ENCODE measurements around the gene ZNF629. TPM values are rescaled to one million over a fixed set of nuclear protein-coding genes. Genes with fewer than 3 reads are reported as not detected.

The ZNF629 gene
- total and polyA plus RNA-seq, 2 of the 4 experiments (the other 2 are of a cell fraction) = 7.3 to 9.1 TPM

GRCh38 chr16:30773826-30774225 lies 13.2 kb downstream of the ZNF629 start:
- H2BK15ac ChIP-seq (ENCODE audit: low read depth, low read length) = no peak overlapping the region
- H3K18ac ChIP-seq (ENCODE audit: low read depth, low read length) = no peak overlapping the region
- no peak overlapping the region for H2AK9ac ChIP-seq (replicated peaks; ENCODE audit: low read depth, low read length, poor library complexity)
- dilution Hi-C loops (cut with HindIII; ENCODE audit: low sequenced_read_pairs, unreplicated experiment) = no loop called here
- no peaks in the 10 kb centered on the region for H3K9me3 ChIP-seq (ENCODE audit: control insufficient read depth, insufficient read depth, low read length)
- H3K4me2 ChIP-seq (ENCODE audit: low read depth, low read length) = no peak overlapping the region
- no peak overlapping the region for H2BK5ac ChIP-seq (ENCODE audit: low read depth, low read length, poor library complexity, severe bottlenecking)
- no TSS peak for BruUV-seq (replicated peaks)
- no peak overlapping the region for H3K4ac ChIP-seq (ENCODE audit: low read depth, low read length)
- peaks cover 19 to 77% of the 10 kb centered on the region in 2 experiments for H3K79me1 ChIP-seq (ENCODE audit: low read depth in 1 of 2, low read length in 2 of 2)
- H4K8ac ChIP-seq (ENCODE audit: low read depth in 2 of 2, low read length in 2 of 2) = no peak overlapping the region
- no peak overlapping the region for H3K27ac ChIP-seq (ENCODE audit: insufficient read depth, low read length)
- 92% methylated on average over 8 of the region's 14 CpGs; no CpG with 5 or more reads in 1 of the 2 experiments for WGBS, 2 experiments (ENCODE audit: extremely low coverage in 2 of 2, insufficient read length in 1 of 2)
- no peak overlapping the region for H4K91ac ChIP-seq (ENCODE audit: insufficient read depth, low read depth, low read length)
- peaks cover 12% of the 10 kb centered on the region for H3K4me1 ChIP-seq (ENCODE audit: control insufficient read depth, insufficient read depth, low read length)
- no peak overlapping the region for H2BK20ac ChIP-seq (ENCODE audit: low read depth, low read length)
- in situ Hi-C loops (cut with MboI; ENCODE audit: low sequenced_read_pairs) = no loop called here
- TF ChIP-seq MAZ (IDR thresholded peaks at IDR 0.05; ENCODE audit: borderline replicate concordance, low read depth, low read length) = no peak
- TF ChIP-seq USF2 (IDR thresholded peaks at IDR 0.05; ENCODE audit: low read depth, low read length) = no peak
- TF ChIP-seq SMC3 (IDR thresholded peaks at IDR 0.05; ENCODE audit: low read depth, low read length) = no peak
- TF ChIP-seq CHD1 (IDR thresholded peaks at IDR 0.05; ENCODE audit: low read depth, low read length) = no peak
- TF ChIP-seq RFX5 (IDR thresholded peaks at IDR 0.05; ENCODE audit: low read depth, low read length) = no peak
- TF ChIP-seq ELK1 (IDR thresholded peaks at IDR 0.05; ENCODE audit: borderline replicate concordance, low read depth, low read length) = no peak
- no peak for TF ChIP-seq CTCF (conservative IDR thresholded peaks at IDR 0.05; ENCODE audit: low read depth, low read length)
- TF ChIP-seq RAD21 (IDR thresholded peaks at IDR 0.05; ENCODE audit: low read length) = no peak
- no peak for TF ChIP-seq FOS (IDR thresholded peaks at IDR 0.05; ENCODE audit: low read depth, low read length)
- no peak for TF ChIP-seq POLR2A (IDR thresholded peaks at IDR 0.05; ENCODE audit: low read depth, low read length)
- no peak for TF ChIP-seq RCOR1 (IDR thresholded peaks at IDR 0.05; ENCODE audit: insufficient replicate concordance, low read length)
- no peak for TF ChIP-seq NFE2L2 (IDR thresholded peaks at IDR 0.05; ENCODE audit: low read depth, low read length)
- no peak for TF ChIP-seq MAFK (IDR thresholded peaks at IDR 0.05; ENCODE audit: low read depth, low read length)
- no peak for TF ChIP-seq CEBPB (IDR thresholded peaks at IDR 0.05; ENCODE audit: low read depth, low read length)
- TF ChIP-seq MXI1 (IDR thresholded peaks at IDR 0.05; ENCODE audit: borderline replicate concordance, low read depth, low read length) = no peak
- no peak for TF ChIP-seq BHLHE40 (IDR thresholded peaks at IDR 0.05; ENCODE audit: low read depth, low read length)
- no peaks in the 10 kb centered on the region for H3K27me3 ChIP-seq (ENCODE audit: control insufficient read depth, insufficient read depth, low read length)
- no peak overlapping the region for H3K56ac ChIP-seq (ENCODE audit: extremely low read depth, insufficient read depth, low read length)
- H3K4me3 ChIP-seq (ENCODE audit: insufficient read depth, low read depth, low read length) = no peak overlapping the region
- no peak overlapping the region for H2BK120ac ChIP-seq (ENCODE audit: low read depth, low read length)
- H2AFZ ChIP-seq (replicated peaks; ENCODE audit: low read length, poor library complexity) = no peak overlapping the region
- no peak overlapping the region for H4K5ac ChIP-seq (ENCODE audit: low read depth, low read length)
- peaks cover 3% of the 10 kb centered on the region; the same call in 1 of the 2 replicates for H4K20me1 ChIP-seq (ENCODE audit: insufficient read depth, low read length)
- ChIA-PET CTCF (no interaction called here), POLR2A (ENCODE audit: unreplicated experiment) (no interaction called here)
- peaks cover 29% of the 10 kb centered on the region; the same call in 1 of the 2 replicates for H3K9me1 ChIP-seq (ENCODE audit: insufficient read depth, low read length)
- intact Hi-C loops (cut with micrococcal nuclease) = no loop called here
- ATAC-seq (ENCODE audit: low read depth) = no peak
- H3K9ac ChIP-seq (ENCODE audit: low read depth, low read length) = no peak overlapping the region
- H3K14ac ChIP-seq (replicated peaks; ENCODE audit: low read depth, low read length) = no peak overlapping the region
- no peak overlapping the region for H2AK5ac ChIP-seq (ENCODE audit: low read depth, low read length)
- no peak overlapping the region for H3K23ac ChIP-seq (ENCODE audit: low read depth, low read length)
- H3K36me3 ChIP-seq (ENCODE audit: control insufficient read depth, insufficient read depth, low read length) = peaks cover 42% of the 10 kb centered on the region
- DNase-seq = no peak

Data from IMR-90 (cell line).